GM18526 (cell line): ENCODE measurements around the gene CA9.

Experiments
- POLR2A ChIP-seq: IDR thresholded peaks from 3 replicates; pipeline ENCODE4 v1.6.1; 2011; ENCODE audit not compliant: insufficient read length; ENCODE audit errors: extremely low read depth

The CA9 gene

DNA sequence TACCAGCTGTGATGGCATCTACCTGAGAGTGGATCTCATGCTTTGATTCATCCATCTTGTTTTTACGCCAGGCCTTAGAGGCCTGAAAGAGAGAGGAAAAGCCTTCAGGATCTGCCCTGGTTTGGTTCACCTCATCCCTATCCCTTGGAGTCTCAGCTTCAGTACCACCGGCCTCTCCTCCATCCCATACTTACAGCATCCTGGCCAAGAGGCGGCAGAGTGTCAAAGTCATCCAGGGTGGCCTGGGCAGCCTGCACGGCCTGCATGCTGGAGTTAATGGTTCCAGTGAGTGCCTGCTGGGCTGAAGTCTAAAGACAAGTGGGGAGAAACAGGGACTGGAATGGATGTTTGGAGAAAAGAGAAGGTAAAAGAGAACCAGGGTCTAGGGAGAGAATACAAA, 45.8 kb downstream of the CA9 start:
- no peak for TF ChIP-seq POLR2A

DNA sequence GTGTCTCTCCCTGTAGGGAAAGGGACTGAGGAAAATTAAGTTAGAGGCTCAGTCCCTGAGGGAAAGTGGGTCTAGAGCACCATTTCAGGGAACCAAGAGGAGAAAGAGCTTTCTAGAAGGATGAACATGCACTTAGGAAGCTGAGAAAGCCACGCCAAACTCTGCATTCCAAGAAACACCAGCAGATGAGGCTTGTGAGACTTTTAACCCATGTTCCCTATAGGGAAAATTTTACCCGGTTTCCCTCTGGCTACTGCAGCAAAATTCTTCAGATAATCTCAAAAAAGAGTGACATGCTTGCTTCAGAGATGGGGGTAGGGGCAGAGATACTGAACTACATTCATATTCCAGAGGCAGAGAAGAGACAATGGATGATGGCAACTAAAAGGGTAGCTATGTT, 49.7 kb downstream of the CA9 start:
- no peak for TF ChIP-seq POLR2A

DNA sequence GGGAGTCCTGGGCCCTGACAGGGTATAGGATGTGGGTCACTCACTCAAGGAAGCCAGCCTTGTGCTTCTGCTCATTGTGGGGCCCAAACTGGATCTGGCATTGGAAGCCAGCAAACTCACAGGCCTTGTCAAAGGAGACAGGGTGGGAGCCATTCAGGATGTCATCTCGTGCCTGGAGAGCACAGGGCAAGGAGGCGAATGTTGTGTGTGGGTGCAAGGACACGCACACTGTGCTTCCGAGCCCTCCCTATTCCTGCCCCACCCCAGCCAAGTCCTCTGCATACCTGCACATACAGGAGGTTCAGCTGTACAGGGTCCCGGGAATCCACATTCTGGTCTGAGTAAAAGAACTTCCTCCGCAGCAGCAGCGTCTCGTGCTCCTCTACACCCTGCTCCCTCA, 50.2 kb downstream of the CA9 start:
- TF ChIP-seq POLR2A = no peak

DNA sequence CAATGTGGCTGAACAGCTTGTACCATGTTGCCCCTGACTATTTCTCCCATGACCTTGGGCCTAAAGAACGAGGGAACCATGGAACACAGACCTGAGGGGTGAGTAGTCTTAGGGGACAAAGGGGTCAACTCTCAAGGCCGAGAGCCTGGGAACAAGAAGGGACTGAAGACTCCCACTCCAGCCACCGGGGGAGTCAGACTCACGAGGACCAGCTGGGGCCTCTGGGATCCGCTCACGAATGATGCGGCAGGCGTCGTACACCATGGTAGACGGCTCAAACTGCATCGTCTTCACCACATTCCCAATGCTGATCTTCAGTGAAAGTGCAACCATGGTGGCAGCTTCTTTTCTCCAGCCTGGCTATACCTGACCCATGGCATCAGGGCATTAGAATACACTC, 51.6 kb downstream of the CA9 start:
- TF ChIP-seq POLR2A = no peak

DNA sequence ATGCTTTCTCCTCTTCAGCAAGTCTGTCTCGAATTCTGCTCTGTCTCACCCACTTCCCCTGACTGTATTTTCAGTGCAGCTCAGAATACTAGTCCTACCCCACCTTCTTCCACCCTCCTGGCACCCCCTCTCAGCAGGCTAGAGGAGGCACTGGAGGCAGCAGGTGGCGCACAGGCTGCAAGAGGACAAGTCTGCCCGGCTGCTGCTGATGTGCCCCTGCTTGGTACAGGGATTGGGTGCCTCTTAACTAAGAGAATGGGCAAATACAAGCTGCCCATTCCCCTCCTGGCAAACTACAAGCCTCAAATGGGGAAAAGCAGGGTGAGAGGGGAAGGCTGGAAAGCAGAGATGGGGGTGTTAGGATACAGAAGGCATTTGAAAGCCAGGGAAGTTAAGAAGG, 53.2 kb downstream of the CA9 start:
- TF ChIP-seq POLR2A = no peak

DNA sequence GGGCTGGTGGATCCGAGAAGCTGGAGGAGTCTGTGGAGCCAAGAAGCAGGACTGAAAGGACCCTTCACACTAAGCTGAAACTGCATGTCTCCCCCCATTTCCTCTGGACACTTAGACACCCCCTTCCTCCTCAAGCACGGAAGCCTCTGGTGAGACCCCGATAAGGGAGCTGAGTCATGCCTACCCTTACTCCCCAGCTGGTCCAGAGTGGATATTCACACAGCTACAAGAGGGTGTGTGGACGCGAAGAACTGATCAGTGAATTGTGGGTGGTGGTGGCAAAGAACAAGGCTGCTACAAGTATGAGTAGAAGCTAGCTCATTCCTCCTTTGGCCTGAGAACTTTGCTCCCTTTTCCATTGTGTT, 53.9 kb downstream of the CA9 start:
- no peak for TF ChIP-seq POLR2A

DNA sequence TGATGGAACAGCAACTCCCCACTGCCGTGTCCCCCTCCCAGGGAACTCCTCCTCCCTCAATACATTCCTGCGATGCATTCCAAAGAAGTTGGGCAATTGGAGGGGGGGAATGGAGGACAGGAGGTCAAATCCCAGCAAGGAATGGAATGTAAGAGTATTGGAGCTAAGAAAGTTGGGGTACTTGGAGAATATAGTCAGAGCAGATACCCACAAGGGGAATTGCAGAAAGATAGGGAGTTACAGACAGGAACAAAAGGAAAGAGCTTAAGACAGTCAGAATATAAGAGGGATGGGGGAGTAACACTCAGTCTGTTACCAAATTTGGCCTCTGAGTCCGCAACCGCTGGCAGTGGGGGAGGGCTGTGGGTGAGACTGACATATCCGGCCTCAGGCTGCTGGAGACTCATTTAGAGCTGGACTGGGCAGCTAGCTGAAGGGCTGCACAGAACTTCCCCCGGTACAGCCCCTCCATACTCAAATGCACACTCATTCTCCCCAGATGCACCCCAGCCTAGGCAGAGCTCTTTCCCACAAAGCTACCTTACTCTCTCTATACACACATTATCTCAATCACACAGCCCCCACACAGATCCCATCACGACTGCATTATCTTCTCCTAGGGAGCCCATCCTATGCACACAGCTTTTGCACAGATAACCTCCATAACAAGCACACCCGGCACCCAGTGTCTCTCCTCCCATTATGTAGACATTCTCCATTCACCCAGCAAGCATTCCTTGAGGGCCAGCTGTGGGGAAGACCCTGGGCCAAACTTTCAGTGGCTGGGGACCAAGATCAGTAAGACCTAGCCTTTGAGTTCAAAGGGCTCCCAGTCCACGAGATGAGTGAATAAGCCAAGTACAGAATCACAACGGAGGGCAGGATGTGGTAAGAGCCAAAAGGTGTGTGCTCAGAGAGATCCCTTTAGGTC, 54.6 kb downstream of the CA9 start:
- no peak for TF ChIP-seq POLR2A

DNA sequence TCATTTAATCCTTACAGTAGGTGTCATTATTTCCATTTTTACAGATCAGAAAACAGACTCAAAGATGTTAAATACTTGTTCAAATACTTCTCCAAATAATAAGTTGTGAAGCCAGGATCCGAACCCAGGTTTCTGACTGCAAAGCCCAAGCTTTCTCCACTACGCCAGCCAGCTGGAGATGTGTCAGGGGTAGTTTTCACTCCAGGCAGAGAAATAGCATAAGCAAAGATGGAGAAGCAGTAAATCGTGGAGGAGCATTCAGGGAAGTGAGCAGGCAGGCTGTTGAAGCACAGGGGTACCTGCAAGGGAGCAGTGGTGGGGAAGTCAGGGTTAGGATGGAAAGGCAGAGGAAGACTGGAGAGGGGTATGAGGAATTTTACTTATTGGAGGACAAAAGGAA, 55.4 kb downstream of the CA9 start:
- no peak for TF ChIP-seq POLR2A

DNA sequence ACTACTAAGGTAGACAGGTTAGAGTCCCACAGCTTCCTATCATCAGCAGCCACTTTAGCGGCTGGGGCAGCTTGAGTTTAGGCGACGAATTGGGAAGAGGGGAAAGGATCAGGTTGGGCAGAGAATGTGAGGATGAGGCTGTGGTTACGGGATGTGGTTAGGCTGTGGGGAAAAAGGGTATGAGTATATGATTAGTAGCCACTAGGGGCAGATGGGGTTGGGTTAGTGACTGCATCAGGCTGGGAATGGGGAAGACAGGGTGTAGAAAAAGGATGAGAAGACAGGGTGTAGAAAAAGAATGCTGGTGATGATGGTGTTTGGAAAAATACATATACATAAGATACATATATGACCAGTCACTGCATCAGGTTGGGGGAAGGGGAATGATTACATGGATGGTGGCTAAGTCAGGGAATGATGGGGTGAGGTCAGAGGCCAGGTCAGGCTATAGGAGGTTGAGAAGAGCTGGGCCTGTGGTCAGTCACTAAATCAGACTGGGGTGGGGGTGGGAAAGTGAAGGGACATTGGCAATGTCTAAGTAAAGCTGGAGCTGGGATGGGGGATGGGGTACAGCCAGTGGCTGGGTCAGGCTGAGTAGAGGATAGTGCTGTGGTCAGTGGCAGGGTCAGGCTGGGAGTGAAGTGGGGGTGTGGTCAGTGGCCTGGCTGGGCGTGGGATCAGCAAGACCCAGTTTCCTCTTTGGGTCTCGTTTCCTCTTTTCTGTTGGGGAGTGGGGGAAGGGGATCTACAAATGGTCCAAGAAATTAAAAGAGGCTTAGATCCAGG, 56.2 kb downstream of the CA9 start:
- TF ChIP-seq POLR2A = no peak

DNA sequence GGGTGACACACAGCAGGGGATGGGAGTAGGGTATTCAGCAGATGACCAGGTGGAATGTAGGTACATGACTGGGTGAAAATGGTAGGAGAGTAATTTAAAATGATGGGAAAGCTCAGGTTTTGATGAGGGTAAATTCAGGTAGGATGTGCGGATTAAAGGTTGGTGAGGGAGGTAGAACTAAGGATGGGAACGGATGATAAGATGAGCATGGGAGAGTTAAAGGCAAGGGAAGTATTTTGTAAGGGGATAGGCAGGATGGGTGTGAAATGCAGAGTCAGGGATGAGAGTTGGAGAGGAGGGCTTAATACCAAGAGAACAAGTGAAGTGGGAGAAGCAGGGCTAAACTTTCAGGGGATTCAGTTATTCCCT, 56.7 kb downstream of the CA9 start:
- no peak for TF ChIP-seq POLR2A
